K562 (cell line): Measurements from ENCODE around the gene GTPBP2. TPM values are rescaled to one million over a fixed set of nuclear protein-coding genes. Genes with fewer than 3 reads are reported as not detected.

Experiments
- JUND ChIP-seq, 2 experiments: IDR thresholded peaks; 2 replicates in 1 of 2; 3 replicates in 1 of 2; pipeline ENCODE4 v1.6.1; 2011; ENCODE audit warnings: borderline replicate concordance in 2 of 2, low read depth in 2 of 2, low read length in 2 of 2, improper control_type of control experiment in 1 of 2, missing biosample characterization in 1 of 2, missing genetic modification characterization in 1 of 2, missing genetic modification reagents in 1 of 2
- MBD2 ChIP-seq: sonication (generic); IDR thresholded peaks from 2 replicates; pipeline ENCODE4 v1.6.1; 2016; ENCODE audit warnings: low read depth, borderline replicate concordance
- NCOR1 ChIP-seq: fragments of 450-650 bp; IDR thresholded peaks from 2 replicates; pipeline ENCODE4 v1.6.1; 2016; ENCODE audit warnings: mild to moderate bottlenecking, moderate library complexity
- NFRKB ChIP-seq: fragments of 450-650 bp; IDR thresholded peaks from 2 replicates; pipeline ENCODE4 v1.6.1; 2016; ENCODE audit warnings: low read depth
- POLR3G ChIP-seq: IDR thresholded peaks from 2 replicates; pipeline ENCODE4 v1.6.1; 2011; ENCODE audit not compliant: insufficient read length, insufficient replicate concordance; ENCODE audit errors: extremely low read depth
- SMAD4 ChIP-seq: fragments of 250-450 bp; sonication (Bioruptor Pico); conservative IDR thresholded peaks from 2 replicates; pipeline ENCODE4 v1.8.0; 2021; ENCODE audit warnings: inconsistent platforms, mild to moderate bottlenecking, moderate library complexity
- TBL1XR1 ChIP-seq, 2 experiments: IDR thresholded peaks; 2 replicates each; pipeline ENCODE4 v1.6.1; 2012; ENCODE audit warnings: improper control_type of control experiment in 2 of 2, low read length in 2 of 2, mild to moderate bottlenecking in 1 of 2
- polyA plus RNA-seq, 8 experiments: library from polyadenylated mRNA; depleted of rRNA in 4 of 8; stranded (reverse) in 5 of 8; unstranded in 3 of 8; fragments of >200 nt; fragmentation: Nextera tagmentation in 2 of 8; fragmentation: Illumina TruSeq in 1 of 8; extraction: Ambion mirVana in 2 of 8; extraction: Trizol in 1 of 8; gene quantifications; 2 replicates each; pipeline versions ENCODE4 v1.2.1 to v1.2.3, GENCODE V29; 2011 to 2014; ENCODE audit warnings: inconsistent platforms in 1 of 8, missing spikeins in 1 of 8
- total RNA-seq, 7 experiments: library from RNA; depleted of rRNA in 6 of 7; stranded (reverse); fragments of >200 nt in 6 of 7; fragmentation: Illumina TruSeq in 2 of 7; extraction: Trizol in 2 of 7; gene quantifications; 2 replicates each; pipeline versions ENCODE4 v1.2.1 to v1.2.3, GENCODE V29; 2011 to 2021; ENCODE audit warnings: low replicate concordance in 1 of 7
- TF ChIP-seq, protein P1 (sequence below), 3 experiments: fragments of 200-800 bp in 1 of 3; fragments of 250-450 bp in 1 of 3; fragments of 450-650 bp in 1 of 3; sonication (Bioruptor Pico) in 1 of 3; sonication (Bioruptor generic) in 1 of 3; formaldehyde crosslinking in 1 of 3; IDR thresholded peaks; 2 replicates each; pipeline versions ENCODE4 v1.6.1 to v1.8.0; 2016 to 2022; ENCODE audit warnings: mild to moderate bottlenecking in 2 of 3, missing genetic modification characterization in 2 of 3, missing compliant biosample characterization in 1 of 3, moderate library complexity in 1 of 3
- TF ChIP-seq, protein P2 (sequence below): sonication (generic); formaldehyde crosslinking; IDR thresholded peaks from 2 replicates; pipeline ENCODE4 v1.8.0; 2022; ENCODE audit warnings: mild to moderate bottlenecking, missing genetic modification reagents
- TF ChIP-seq, protein P3 (sequence below): sonication (generic); formaldehyde crosslinking; IDR thresholded peaks from 2 replicates; pipeline ENCODE4 v1.8.0; 2023; ENCODE audit warnings: mild to moderate bottlenecking, missing genetic modification reagents
- TF ChIP-seq, protein P4 (sequence below): sonication (generic); formaldehyde crosslinking; IDR thresholded peaks from 2 replicates; pipeline ENCODE4 v1.8.0; 2022; ENCODE audit warnings: mild to moderate bottlenecking, missing genetic modification reagents
- TF ChIP-seq, protein P5 (sequence below), 2 experiments: IDR thresholded peaks; 2 replicates each; pipeline ENCODE4 v1.6.1; 2012; ENCODE audit warnings: improper control_type of control experiment in 2 of 2, low read depth in 2 of 2, low read length in 2 of 2, borderline replicate concordance in 1 of 2

The GTPBP2 gene
- total and polyA plus RNA-seq, 9 of the 15 experiments (the other 6 are each of a cell fraction or from before 2014, with no cell fraction given): 48.4 to 196 (median 111) TPM

DNA sequence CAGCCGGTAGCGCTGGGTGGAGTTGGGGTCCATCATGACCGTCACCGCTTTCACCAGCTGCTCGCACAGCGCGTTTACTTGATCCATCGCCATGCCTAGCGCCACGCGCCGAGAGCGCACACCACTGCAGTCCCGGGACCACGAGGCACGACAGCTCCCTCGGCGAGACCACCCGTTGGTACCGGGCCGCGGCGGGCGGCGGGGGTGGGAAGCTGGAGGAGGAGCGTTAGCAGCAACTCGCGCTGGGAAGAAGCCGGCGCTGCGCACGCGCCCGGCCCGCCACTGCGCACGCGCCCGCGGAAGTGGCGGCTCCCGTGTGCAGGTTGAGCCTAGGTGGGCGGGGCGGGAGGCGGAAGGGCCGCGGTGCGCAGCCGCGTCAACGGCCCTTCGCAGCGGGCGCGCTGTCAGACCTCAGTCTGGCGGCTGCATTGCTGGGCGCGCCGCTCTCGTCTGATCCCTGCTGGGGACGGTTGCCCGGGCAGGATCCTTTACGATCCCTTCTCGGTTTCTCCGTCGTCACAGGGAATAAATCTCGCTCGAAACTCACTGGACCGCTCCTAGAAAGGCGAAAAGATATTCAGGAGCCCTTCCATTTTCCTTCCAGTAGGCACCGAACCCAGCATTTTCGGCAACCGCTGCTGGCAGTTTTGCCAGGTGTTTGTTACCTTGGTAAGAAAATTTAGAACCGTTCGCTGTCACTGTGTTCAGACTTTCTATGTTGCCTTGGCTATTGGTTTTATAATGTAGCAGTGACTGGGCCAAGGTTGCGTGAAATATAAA lies 53.1 kb downstream of the GTPBP2 start, which contains the start of the genes POLH and XPO5 (continued):
- TF ChIP-seq JUND (IDR thresholded peaks at IDR 0.05; ENCODE audit: borderline replicate concordance, low read depth, low read length): peak; percentile 71
- TF ChIP-seq JUND (tag; IDR thresholded peaks at IDR 0.05; ENCODE audit: borderline replicate concordance, low read depth, low read length): no peak
- TF ChIP-seq, protein P1, sequence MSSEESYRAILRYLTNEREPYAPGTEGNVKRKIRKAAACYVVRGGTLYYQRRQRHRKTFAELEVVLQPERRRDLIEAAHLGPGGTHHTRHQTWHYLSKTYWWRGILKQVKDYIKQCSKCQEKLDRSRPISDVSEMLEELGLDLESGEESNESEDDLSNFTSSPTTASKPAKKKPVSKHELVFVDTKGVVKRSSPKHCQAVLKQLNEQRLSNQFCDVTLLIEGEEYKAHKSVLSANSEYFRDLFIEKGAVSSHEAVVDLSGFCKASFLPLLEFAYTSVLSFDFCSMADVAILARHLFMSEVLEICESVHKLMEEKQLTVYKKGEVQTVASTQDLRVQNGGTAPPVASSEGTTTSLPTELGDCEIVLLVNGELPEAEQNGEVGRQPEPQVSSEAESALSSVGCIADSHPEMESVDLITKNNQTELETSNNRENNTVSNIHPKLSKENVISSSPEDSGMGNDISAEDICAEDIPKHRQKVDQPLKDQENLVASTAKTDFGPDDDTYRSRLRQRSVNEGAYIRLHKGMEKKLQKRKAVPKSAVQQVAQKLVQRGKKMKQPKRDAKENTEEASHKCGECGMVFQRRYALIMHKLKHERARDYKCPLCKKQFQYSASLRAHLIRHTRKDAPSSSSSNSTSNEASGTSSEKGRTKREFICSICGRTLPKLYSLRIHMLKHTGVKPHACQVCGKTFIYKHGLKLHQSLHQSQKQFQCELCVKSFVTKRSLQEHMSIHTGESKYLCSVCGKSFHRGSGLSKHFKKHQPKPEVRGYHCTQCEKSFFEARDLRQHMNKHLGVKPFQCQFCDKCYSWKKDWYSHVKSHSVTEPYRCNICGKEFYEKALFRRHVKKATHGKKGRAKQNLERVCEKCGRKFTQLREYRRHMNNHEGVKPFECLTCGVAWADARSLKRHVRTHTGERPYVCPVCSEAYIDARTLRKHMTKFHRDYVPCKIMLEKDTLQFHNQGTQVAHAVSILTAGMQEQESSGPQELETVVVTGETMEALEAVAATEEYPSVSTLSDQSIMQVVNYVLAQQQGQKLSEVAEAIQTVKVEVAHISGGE (CRISPR knock-in tag; IDR thresholded peaks at IDR 0.05): 0 out of 6 replicates have a peak, but pooled peaks of 1 of the 3 experiments have one; percentile 26
- peak; percentile 82 for TF ChIP-seq SMAD4 (CRISPR knock-in tag)
- TF ChIP-seq, protein P2, sequence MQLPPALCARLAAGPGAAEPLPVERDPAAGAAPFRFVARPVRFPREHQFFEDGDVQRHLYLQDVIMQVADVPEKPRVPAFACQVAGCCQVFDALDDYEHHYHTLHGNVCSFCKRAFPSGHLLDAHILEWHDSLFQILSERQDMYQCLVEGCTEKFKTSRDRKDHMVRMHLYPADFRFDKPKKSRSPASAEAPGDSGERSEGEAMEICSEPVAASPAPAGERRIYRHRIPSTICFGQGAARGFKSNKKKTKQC (CRISPR knock-in tag): peak; percentile 81
- 0 out of 2 replicates have a peak, but pooled peaks have one; percentile 43 for TF ChIP-seq NCOR1
- TF ChIP-seq NFRKB: no peak; the same call in 1 of the 2 replicates
- TF ChIP-seq, protein P3, sequence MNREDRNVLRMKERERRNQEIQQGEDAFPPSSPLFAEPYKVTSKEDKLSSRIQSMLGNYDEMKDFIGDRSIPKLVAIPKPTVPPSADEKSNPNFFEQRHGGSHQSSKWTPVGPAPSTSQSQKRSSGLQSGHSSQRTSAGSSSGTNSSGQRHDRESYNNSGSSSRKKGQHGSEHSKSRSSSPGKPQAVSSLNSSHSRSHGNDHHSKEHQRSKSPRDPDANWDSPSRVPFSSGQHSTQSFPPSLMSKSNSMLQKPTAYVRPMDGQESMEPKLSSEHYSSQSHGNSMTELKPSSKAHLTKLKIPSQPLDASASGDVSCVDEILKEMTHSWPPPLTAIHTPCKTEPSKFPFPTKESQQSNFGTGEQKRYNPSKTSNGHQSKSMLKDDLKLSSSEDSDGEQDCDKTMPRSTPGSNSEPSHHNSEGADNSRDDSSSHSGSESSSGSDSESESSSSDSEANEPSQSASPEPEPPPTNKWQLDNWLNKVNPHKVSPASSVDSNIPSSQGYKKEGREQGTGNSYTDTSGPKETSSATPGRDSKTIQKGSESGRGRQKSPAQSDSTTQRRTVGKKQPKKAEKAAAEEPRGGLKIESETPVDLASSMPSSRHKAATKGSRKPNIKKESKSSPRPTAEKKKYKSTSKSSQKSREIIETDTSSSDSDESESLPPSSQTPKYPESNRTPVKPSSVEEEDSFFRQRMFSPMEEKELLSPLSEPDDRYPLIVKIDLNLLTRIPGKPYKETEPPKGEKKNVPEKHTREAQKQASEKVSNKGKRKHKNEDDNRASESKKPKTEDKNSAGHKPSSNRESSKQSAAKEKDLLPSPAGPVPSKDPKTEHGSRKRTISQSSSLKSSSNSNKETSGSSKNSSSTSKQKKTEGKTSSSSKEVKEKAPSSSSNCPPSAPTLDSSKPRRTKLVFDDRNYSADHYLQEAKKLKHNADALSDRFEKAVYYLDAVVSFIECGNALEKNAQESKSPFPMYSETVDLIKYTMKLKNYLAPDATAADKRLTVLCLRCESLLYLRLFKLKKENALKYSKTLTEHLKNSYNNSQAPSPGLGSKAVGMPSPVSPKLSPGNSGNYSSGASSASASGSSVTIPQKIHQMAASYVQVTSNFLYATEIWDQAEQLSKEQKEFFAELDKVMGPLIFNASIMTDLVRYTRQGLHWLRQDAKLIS: peak; percentile 88
- TF ChIP-seq, protein P4, sequence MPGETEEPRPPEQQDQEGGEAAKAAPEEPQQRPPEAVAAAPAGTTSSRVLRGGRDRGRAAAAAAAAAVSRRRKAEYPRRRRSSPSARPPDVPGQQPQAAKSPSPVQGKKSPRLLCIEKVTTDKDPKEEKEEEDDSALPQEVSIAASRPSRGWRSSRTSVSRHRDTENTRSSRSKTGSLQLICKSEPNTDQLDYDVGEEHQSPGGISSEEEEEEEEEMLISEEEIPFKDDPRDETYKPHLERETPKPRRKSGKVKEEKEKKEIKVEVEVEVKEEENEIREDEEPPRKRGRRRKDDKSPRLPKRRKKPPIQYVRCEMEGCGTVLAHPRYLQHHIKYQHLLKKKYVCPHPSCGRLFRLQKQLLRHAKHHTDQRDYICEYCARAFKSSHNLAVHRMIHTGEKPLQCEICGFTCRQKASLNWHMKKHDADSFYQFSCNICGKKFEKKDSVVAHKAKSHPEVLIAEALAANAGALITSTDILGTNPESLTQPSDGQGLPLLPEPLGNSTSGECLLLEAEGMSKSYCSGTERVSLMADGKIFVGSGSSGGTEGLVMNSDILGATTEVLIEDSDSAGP (CRISPR knock-in tag): 0 out of 2 replicates have a peak, but pooled peaks have one; percentile 8
- TF ChIP-seq MBD2: peak; percentile 62; the same call in 1 of the 2 replicates
- TF ChIP-seq TBL1XR1 (IDR thresholded peaks at IDR 0.05; ENCODE audit: low read length in 2 of 2): no peak; a peak in 1 of 4 replicates
- TF ChIP-seq POLR3G: no peak
- TF ChIP-seq, protein P5, sequence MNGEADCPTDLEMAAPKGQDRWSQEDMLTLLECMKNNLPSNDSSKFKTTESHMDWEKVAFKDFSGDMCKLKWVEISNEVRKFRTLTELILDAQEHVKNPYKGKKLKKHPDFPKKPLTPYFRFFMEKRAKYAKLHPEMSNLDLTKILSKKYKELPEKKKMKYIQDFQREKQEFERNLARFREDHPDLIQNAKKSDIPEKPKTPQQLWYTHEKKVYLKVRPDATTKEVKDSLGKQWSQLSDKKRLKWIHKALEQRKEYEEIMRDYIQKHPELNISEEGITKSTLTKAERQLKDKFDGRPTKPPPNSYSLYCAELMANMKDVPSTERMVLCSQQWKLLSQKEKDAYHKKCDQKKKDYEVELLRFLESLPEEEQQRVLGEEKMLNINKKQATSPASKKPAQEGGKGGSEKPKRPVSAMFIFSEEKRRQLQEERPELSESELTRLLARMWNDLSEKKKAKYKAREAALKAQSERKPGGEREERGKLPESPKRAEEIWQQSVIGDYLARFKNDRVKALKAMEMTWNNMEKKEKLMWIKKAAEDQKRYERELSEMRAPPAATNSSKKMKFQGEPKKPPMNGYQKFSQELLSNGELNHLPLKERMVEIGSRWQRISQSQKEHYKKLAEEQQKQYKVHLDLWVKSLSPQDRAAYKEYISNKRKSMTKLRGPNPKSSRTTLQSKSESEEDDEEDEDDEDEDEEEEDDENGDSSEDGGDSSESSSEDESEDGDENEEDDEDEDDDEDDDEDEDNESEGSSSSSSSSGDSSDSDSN (IDR thresholded peaks at IDR 0.05; ENCODE audit: borderline replicate concordance in 1 of 2, low read depth in 2 of 2, low read length in 2 of 2): peak; percentile 78 to 82; a peak in 2 of 4 replicates
